PC-9 (cell line): Measurements from ENCODE around the gene TAF11L7.

Source experiments
- CTCF ChIP-seq: fragments of 200-600 bp; sonication (generic); conservative IDR thresholded peaks from 2 replicates; pipeline ENCODE4 v1.6.1; 2017; ENCODE audit warnings: mixed run types, antibody characterized with exemption, mild to moderate bottlenecking, moderate library complexity
- EZH2 ChIP-seq: fragments of 200-600 bp; sonication (generic); IDR thresholded peaks from 2 replicates; pipeline ENCODE4 v1.8.0; 2017; ENCODE audit warnings: antibody characterized with exemption, low read depth

- no peak for TF ChIP-seq CTCF
- no peak for TF ChIP-seq EZH2
These were observed 48.6 kb upstream of the TAF11L7 start, which contains the start of gene TAF11L14 for GRCh38 chr5:17634160-17634559.
